ENCODE measurements around the gene GALR2. TPM values are rescaled to one million over a fixed set of nuclear protein-coding genes. Genes with fewer than 3 reads are reported as not detected.

The GALR2 gene
- total RNA-seq, 1 donor from 2014 or later: 3.3 TPM

- Mint-ChIP-seq H3K9me3 (ENCODE audit: unreplicated experiment) (peaks cover 3% of the 10 kb centered on the region), H3K4me1 (ENCODE audit: low read depth, unreplicated experiment) (peaks cover 3% of the 10 kb centered on the region), H3K27ac (ENCODE audit: unreplicated experiment) (no peak overlapping the region), H3K36me3 (ENCODE audit: unreplicated experiment) (no peaks in the 10 kb centered on the region), H3K27me3 (ENCODE audit: unreplicated experiment) (no peaks in the 10 kb centered on the region), H3K4me3 (ENCODE audit: unreplicated experiment) (no peak overlapping the region)
- no peak for TF ChIP-seq CTCF (IDR thresholded peaks at IDR 0.05; ENCODE audit: partially characterized antibody, unreplicated experiment)
- no peak for DNase-seq
These were observed 42.4 kb upstream of the GALR2 start for GRCh38 chr17:76032073-76032779.

- Mint-ChIP-seq H3K4me1 (ENCODE audit: low read depth, unreplicated experiment) (peaks cover 3% of the 10 kb centered on the region), H3K4me3 (ENCODE audit: unreplicated experiment) (no peak overlapping the region), H3K9me3 (ENCODE audit: unreplicated experiment) (peaks cover 3% of the 10 kb centered on the region), H3K27me3 (ENCODE audit: unreplicated experiment) (no peaks in the 10 kb centered on the region), H3K27ac (ENCODE audit: unreplicated experiment) (no peak overlapping the region), H3K36me3 (ENCODE audit: unreplicated experiment) (no peaks in the 10 kb centered on the region)
- no peak for TF ChIP-seq CTCF (IDR thresholded peaks at IDR 0.05; ENCODE audit: partially characterized antibody, unreplicated experiment)
- no peak for DNase-seq
These were observed 41.8 kb upstream of the GALR2 start for GRCh38 chr17:76032780-76033108.

DNA sequence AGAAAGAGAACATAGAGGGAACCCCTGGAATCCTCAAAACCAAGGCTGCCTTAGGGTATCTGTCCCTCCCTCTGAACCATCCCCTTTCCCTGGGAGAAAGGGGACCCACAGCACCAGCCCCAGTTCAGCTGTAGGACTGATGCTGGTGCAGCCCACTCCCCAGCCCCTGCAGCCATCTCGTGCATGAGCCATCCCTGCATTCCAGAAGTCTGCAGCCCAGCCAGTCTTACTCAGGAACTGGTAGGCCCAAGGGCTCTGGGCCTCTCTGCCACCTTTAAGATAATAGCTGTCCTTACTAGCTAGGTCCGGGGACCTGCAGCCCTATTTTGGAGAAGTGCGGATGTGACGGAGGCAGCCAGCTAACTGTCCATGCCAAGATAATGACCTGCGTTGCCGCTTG is 41.4 kb upstream of the GALR2 start:
- DNase-seq: no peak
- no peak overlapping the region for H3K27ac Mint-ChIP-seq (ENCODE audit: unreplicated experiment)

DNA sequence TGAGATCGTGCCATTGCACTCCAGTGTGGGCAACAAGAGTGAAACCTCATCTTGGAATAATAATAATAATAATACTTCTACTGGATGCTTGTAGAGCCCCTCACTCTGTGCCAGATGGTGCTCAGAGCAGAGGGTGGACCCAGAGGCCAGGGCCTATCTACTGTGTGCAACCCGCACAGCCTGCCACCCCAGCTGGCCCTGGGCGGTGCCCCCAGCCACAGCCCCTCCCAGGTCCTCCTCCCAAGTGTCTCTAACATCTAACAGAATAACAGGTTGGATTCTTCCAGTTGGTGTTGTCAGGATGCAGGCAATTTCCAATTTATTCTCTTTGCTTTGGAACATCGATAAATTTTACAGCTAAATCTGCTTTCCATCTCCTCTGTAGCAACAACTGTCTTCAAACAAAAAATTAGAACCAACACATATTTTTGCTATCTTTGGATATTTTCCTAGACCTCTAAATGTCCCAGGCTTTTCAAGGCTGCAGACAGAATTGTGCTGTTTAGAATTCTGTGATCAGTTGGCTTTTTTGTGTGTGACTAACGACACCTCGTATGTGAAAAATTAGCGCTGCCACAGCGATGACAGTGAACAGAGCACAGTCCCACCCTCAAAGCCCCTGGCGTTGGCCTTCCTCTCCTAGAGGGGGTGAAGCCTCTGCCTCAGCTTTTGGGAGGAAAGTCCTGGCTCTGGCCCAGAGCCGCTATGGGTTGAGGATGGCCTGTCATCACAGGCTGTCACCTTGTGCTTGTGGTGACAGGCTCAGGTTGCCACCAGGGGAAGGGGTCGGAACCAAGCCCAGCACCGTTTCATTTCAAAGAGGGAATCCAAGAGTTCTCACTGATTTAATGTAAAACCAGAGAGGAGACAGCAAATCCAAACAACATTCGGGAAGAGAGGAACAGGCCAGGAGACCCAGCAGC is 39.9 kb upstream of the GALR2 start:
- Mint-ChIP-seq H3K36me3 (ENCODE audit: unreplicated experiment) (no peaks in the 10 kb centered on the region), H3K4me3 (ENCODE audit: unreplicated experiment) (no peak overlapping the region), H3K27me3 (ENCODE audit: unreplicated experiment) (no peaks in the 10 kb centered on the region), H3K4me1 (ENCODE audit: low read depth, unreplicated experiment) (peaks cover 7% of the 10 kb centered on the region), H3K9me3 (ENCODE audit: unreplicated experiment) (peaks cover 3% of the 10 kb centered on the region), H3K27ac (ENCODE audit: unreplicated experiment) (no peak overlapping the region)
- no peak for DNase-seq
- no peak for TF ChIP-seq CTCF (IDR thresholded peaks at IDR 0.05; ENCODE audit: partially characterized antibody, unreplicated experiment)

More for the DNA sequence above, 41.4 kb upstream of the GALR2 start:
- no peak for TF ChIP-seq CTCF (IDR thresholded peaks at IDR 0.05; ENCODE audit: partially characterized antibody, unreplicated experiment)
- Mint-ChIP-seq H3K4me3 (ENCODE audit: unreplicated experiment) (no peak overlapping the region), H3K36me3 (ENCODE audit: unreplicated experiment) (no peaks in the 10 kb centered on the region), H3K9me3 (ENCODE audit: unreplicated experiment) (peaks cover 3% of the 10 kb centered on the region), H3K27me3 (ENCODE audit: unreplicated experiment) (no peaks in the 10 kb centered on the region), H3K4me1 (ENCODE audit: low read depth, unreplicated experiment) (peaks cover 3% of the 10 kb centered on the region)
